HG02571 (cell line): Measurements from ENCODE around the gene TBC1D17.

Source experiments
- ATAC-seq: cut with Tn5 transposase; IDR thresholded peaks from one replicate; pipeline ENCODE4 v1.9.1; 2021; ENCODE audit warnings: mild to moderate bottlenecking, moderate library complexity; ENCODE audit not compliant: unreplicated experiment

TBC1D17 gene

GRCh38 chr19:49875177-49875576, 2.3 kb upstream of the TBC1D17 start:
- no peak for ATAC-seq

DNA sequence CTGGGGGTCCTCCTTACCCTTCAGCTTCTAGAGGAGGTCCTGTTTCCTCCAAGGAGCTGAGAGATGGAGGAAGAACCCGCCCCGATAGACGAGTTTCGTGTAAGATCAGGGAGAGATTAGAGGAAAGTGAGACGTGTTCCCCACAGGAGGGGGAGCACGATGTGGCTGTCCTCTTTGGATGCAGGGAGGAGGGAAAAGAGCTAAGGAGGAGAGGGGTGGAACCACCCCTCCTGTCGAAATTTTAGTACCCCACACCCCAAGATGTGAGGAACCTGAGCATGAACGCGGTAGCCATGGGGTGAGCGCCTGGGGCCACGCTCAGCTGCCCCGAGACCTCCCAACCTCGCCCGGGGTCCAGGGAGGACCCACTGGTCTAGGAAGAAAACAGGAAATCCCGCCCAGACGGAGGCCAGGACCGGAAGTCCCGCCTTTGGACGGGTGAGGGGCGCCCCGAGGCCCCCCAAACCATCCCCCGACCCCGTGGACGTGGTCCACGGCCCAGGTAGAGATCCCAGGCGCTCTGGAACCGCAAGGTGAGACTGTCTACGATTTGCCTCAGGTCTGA, 1.6 kb upstream of the TBC1D17 start:
- no peak for ATAC-seq

DNA sequence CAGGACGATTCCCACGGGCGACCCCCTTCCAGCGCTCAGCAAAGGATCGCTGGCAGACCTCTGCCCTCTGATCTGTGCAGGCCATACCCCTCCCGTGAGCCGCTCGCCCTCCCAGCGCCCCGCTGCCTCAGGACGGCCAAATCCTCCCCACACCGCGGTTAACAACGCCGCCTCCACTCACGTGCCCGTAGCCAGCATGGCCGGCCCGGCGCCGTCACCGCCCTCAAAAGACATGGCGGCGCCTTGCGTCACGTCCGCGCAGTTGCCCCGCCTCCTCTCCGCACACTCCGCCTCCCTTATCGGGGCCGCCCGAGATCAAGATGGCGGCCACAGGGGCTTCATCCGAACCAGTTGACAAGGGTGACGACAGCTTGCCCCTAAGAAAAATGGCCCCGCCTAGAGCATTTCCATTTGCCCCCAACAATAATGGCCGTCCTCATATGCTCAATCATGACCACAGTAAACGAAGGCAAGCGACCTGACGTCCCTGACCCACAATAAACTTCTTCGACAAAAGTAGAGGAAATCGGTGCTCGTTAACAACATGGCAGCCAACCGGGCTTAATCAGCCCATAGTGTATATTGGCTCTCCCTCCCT, 981 bp upstream of the TBC1D17 start:
- ATAC-seq, result peak; percentile 40

DNA sequence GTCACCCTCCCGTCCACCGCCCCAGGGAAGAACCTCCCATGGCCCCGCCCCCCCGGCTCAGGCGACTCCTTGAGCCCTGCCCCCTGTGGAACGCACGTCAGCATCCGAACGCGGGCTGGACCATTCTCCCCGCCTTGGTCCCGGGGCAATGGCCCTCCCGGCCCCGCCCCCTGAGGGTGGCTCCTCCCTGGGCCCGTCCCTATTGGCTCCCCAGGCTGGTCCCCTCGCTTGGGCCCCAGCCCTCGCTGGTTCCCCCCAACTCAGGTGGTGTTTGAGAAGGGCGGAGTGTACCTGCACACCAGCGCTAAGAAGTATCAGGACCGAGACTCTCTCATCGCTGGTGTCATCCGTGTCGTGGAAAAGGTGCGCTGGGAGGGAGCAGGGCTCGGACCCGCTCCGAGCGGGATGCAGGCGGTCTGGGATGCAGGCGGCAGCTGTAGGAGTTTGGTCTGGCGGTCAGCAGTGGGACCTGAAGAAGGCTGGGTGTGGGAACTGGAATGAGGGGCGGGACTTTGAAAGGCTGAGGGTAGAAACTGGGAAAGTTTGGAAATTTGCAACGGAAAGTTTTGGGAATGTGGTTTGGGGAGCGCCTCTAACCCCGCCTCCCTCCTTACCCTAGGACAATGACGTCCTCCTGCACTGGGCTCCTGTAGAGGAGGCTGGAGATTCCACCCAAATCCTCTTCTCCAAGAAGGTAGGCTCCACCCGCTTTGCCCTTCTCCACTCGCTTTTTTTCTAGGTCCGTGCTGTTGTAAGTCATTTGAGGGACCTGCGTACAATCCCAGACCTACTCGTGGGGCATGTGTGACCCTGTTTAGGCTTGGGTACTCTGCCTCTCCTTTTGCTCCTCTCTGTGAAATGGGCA, 609 bp downstream of the TBC1D17 start:
- peak; percentile 39 for ATAC-seq

GRCh38 chr19:49878744-49879070, 1.2 kb downstream of the TBC1D17 start:
- no peak for ATAC-seq

DNA sequence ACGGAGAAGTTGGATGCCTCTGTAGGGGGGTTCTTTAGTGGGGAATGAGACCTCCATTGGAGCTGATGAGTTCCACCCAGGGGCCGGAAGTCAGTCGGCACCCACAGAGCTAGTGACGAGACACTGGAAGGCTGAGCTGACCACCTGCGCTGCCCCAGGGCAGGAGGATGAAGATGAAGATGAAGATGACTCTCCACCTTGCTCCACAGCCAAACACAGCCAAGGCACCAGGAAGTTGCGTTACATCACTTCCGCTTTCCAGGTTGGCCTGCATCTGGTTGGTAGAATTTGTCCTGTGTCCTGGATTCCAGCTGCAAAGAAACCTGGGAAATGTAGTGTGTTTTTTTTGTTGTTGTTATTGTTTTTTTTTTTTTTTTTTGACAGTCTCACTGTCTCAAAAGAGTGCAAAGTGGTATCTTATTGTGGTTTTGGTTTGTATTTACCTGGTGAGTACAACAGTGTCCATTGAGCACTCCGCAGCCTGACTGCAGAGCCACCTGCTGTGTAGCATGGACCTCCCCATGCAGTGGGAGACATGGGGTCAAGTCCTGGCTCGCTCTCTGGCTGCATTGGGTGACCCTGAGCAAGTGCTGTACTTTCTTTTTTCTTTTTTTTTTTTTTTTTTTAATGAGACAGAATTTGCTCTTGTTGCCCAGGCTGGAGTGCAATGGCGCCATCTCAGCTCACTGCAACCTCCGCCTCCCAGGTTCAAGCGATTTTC, 1.9 kb downstream of the TBC1D17 start:
- no peak for ATAC-seq

GRCh38 chr19:49880162-49880869, 2.8 kb downstream of the TBC1D17 start:
- ATAC-seq, result no peak

DNA sequence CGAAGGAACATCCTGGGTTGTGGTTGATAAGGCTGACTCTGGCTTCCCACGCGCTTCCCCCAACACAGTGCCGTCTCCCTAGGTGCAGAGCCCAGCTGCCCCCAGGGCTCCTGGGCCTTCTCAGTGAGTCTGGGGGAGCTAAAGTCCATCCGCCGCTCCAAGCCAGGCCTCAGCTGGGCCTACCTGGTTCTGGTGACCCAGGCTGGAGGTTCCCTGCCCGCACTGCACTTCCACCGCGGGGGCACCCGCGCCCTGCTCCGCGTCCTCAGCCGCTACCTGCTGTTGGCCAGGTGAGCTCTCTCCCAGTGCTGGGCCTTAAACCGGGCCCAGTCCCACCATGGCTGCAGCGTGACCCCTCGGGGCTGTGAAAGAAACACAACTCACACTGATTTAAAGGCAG, 3.7 kb downstream of the TBC1D17 start:
- no peak for ATAC-seq

DNA sequence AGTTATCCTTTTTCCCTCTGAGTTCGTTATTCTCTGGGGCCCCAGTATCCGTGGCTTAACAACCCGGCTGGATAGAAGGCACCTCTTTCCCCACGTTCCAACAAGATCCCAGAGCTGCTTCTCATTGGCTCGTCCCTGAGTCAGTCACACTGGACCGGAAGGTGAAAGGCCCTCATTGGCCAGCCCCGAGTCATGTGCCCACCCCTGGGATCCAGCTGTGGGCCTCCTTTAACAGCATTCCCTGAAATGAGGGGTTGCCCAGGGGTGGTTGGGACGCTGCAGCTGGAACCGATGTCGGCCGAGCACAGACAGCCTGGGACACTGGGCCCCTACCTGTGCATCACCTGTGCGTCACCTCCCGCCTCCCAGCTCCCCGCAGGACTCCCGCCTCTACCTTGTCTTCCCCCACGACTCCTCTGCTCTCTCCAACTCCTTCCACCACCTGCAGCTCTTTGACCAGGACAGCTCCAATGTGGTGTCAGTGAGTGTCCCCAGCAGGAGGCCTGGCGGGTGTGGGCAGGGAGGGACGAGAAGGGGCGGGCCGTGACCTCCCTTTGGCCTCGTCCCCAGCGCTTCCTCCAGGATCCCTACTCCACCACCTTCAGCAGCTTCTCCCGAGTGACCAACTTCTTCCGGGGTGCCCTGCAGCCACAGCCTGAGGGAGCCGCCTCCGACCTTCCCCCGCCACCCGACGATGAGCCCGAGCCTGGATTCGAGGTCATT, 4.3 kb downstream of the TBC1D17 start:
- no peak for ATAC-seq

DNA sequence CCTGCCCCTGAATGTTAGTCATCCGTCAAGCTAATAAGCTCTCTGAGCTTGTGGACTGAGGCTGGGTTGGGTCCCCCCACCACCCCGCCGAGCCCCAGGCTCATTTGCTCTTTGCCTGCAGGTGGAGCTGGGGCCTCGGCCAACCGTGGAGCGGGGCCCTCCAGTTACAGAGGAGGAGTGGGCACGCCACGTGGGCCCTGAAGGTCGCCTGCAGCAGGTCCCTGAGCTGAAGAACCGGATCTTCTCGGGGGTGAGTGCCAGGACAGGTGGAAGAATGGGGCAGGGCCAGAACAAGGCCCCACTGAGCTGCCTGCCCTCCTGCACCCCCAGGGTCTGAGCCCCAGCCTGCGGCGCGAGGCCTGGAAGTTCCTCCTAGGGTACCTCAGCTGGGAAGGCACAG, 5.1 kb downstream of the TBC1D17 start:
- ATAC-seq, result no peak

GRCh38 chr19:49883094-49883493, 5.6 kb downstream of the TBC1D17 start:
- ATAC-seq, result no peak

DNA sequence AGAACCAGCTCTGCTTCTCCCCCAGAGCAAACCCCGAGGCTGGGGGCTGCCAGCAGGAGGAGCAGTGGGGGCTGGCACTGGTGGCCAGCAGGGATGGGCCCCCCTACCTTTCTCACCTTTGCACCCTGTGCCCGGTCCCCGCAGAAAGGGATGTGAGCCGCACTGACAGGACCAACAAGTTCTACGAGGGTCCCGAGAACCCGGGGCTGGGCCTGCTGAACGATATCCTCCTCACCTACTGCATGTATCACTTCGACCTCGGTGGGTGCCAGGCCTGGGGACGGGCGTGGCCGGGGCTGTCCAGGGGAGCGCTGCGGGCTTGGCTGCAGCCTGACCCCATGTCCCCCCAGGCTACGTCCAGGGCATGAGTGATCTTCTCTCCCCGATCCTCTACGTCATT, 6.6 kb downstream of the TBC1D17 start:
- ATAC-seq, result no peak

GRCh38 chr19:49884760-49885159, 7.3 kb downstream of the TBC1D17 start:
- no peak for ATAC-seq

DNA sequence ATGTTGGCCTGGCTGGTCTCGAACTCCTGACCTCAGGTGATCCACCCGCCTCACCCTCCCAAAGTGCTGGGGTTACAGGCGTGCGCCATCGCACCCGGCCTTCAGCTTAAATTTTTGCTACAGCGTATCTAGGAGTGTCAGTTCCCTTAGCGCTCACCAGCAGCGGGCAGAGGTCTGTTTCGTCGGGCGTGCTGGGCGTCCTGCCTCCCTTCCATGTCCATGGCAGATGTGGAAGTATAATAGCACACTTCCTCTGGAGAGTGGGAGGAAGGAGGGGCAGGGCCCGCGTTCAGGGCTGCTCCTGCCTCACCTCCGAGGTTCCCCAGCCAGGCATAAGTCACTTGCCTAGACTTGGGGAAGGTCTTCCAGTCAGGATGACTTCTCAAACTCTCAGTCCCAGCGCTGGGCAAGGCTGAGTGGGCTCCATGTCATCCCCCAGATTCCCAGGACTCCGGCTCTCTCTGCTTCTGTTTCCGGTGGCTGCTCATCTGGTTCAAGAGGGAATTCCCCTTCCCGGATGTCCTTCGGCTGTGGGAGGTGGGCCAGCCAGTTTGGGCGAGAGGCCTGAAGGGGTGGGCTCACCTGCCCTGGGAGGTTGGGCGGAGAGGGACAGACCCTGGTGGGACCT, 9.6 kb downstream of the TBC1D17 start:
- ATAC-seq, result no peak

DNA sequence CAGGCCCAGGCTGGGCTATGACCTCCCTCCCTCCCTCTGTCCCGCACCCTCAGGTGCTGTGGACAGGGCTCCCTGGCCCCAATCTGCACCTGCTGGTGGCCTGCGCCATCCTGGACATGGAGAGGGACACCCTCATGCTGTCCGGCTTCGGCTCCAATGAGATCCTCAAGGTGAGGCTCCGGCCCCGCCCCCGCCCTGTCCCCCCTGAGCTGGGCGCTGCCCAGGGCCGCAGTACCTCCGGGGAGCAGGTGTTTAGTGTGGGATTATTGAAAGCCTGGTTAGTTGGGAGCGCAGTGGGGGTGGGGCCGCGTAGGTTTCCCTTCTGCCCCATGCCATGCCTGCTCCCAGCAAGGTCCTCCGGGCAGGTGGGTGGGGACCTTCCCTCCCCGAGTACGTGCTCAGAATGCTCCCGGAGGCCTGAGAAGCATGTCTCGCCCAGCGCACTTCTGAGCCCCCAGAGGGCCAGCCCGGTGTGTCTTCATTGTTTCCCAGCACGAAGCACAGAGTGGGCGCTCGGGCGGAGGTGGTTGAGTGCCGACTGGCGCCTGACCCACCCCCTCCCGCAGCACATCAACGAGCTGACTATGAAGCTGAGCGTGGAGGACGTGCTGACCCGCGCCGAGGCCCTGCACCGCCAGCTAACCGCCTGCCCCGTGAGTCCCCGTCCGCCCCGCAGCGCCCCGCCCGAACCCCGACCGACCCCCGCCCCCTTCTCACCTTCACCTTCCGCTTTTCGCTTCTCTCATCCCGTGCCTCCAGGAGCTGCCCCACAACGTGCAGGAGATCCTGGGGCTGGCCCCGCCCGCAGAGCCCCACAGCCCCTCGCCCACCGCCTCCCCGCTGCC, 10.4 kb downstream of the TBC1D17 start:
- no peak for ATAC-seq

DNA sequence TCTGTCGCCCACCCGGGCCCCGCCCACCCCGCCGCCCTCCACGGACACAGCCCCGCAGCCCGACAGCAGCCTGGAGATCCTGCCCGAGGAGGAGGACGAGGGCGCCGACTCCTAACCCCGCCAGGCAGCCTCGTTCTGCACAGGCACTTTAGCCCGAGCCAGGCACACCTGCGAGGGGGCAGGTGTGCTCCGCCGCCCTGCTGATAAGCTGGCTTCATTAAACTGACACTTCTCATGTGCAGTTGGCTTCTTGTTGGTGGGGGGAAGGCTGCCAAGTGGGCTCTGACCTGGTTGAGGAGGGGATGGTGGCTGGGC, 11.0 kb downstream of the TBC1D17 start:
- ATAC-seq, result no peak

DNA sequence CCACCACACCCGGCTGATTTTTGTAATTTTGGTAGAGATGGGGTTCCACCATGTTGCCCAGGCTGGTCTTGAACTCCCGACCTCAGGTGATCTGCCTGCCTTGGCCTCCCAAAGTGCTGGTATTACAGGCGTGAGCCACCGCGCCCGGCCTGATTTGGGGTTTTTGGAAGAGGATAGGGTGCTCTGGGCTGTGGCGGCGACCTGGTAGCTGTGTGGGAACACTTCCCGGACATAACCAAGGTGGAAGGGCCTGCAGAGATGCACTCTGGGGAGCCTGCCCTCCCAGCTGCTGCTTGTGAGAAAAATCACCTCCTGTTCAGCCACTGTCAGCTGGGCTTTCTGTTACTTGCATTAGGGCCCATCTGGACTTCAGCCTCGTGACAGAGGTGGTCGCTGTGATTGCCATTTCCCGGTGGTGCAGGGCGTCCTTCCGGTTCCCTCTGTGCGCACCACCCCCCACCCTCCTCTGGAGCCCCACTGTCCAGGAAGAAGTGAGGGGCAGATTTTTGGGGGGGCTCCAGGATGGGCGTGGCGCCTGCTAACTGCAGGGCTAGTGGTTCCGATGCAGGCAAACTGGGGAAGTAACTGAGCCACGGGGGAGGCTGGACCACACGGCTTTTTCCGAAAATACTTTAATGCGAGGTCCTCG, 11.7 kb downstream of the TBC1D17 start:
- no peak for ATAC-seq

DNA sequence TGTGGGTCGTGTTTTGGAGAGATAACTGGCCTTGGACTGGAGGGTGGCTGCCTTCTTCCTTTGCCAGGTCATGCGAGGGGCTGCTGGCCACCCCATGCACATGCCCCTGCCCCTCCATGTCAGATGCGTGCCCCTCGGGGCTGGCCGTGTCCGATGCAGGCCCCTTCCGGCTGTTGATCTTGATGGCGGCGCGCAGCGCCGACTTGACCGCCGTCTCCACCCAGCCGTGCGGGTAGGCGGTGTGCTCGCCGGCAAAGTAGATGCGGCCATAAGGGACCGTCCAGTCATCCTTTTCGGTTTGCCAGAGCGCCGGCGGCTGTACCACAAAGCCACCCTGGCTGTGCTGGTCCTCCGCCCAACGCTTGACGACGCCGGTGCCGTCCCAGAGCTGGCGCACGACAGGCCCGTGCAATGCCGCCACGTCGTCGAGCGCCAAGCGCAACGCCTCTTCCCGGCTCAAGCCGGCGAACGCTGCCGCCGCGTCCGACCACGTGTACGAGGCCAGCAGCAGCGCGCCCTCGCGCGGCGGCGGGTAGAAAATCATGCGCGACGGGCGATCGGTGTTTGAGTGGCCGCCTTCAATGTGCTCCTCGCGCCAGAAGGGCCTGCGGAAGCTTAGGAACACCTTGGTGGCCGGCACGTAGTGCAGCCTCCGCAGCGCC, 12.3 kb downstream of the TBC1D17 start:
- ATAC-seq, result no peak
